Activated CD8-positive, alpha-beta memory T cell treated with anti-CD3 and anti-CD28 coated beads for 1 hour (primary cell): ENCODE data around the gene KNOP1.

ENCODE experiments used
- DNase-seq, 2 donors: peaks; one replicate each; pipeline ENCODE4 v3.0.0-alpha.2; 2020; ENCODE audit warnings: low read depth in 1 of 2; ENCODE audit errors: extremely low read depth in 1 of 2

Gene KNOP1

GRCh38 chr16:19708296-19709205 is 9.5 kb downstream of the KNOP1 start:
- no peak for DNase-seq

DNA sequence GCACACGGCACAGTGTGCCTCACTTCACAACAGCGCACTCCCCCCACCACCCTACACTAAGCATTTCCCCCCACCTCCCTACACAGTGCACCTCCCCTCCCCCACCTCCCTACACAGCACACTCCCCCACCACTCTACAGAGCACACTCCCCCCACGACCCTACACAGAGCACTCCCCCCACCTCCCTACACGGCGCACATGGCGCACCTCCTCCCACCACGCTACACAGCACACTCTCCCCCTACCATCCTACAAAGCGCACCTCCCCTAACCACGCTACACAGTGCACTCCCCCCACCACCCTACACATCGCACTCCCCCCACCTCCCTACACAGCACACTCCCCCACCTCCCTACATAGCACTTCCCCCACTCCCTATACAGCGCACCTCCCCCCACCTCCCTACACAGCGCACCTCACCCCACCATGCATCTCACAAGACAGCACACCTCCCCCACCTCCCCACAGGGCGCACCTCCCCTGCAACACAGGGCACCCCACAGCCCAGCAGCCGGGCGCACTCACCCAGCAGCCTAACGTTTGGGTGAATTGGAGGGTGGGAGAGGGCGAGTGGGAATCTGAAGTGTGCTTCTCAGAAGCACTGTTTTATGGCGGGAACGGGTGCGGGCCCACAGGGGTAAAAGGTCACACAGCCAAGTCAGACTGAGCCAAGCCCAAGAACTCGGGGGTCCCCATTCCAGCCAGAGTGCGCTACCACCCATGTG is 10.3 kb downstream of the KNOP1 start:
- DNase-seq = no peak

GRCh38 chr16:19706846-19707245 is 11.2 kb downstream of the KNOP1 start:
- DNase-seq = no peak

DNA sequence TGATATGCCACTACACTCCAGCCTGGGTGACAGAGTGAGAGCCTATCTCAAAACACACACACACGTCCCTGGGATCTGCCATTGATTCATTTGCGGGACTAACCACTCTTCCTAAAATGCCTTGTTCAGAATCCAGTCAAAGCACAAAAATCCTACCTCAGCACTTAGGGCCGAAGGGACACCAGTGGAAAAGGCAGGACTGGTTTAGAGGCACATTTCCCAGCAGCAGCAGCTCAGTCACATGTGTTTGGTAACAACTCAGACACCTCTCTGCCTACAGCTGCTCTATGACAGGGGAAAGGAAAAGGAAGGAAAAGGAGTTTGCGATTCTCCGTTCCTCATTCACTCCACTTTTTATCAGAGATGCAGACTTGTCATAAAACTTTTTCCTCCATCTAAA is 12.2 kb downstream of the KNOP1 start:
- DNase-seq = no peak

DNA sequence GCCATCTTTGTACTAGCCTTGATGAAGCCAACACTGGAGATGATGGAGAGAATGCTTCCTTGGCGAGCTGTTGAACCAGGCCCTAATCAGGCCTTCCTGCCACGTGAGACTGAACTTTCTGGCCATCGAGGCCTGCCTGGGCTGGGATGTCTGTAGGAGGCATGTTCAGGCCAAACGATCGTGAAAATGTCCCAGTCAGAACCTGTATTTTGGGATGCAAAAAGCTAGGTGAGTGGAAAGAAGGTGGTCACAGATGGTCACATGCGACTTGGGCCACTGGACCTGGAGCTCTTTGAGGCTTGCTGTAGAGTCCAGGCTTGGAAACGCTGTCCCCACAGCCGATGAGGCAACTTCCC is 12.9 kb downstream of the KNOP1 start:
- no peak for DNase-seq

DNA sequence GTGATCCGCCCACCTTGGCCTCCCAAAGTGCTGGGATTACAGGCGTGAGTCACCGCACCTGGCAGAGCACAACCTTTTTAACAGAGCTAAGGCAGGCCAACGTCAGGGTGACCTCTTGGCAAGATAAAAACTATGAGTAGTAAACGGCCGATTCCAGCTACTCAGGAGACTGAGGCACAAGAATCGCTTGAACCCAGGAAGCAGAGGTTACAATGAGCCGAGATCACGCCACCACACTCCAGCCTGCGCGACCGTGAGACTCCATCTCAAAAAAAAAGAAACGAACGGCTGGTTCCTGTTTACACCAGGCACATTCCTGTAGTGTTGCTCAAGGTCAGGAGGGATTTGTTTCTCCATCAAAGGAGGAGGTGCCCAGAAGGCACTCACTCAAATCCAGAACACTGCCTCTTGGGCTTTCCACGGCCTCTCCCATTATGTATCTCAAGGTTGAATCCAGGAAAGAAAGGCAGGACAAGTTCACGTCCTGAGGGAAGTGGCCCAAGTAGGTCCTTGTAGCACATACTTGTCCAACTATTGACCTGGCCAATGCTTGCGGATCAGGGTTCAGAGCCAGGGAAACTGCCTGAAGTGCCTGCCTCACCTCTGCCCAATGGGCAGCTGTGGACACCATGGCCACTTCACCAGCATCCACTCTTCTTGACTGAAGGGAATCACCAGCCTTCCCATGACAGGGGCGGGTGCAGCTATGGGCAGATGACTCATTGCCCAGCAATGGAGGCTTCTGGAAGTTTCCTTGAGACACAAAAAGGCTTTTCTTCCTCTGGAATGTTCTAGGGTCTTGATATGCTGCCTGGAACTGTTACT is 13.5 kb downstream of the KNOP1 start:
- DNase-seq = no peak

- no peak for DNase-seq
Observed at GRCh38 chr16:19703172-19703889, 14.7 kb downstream of the KNOP1 start.

- DNase-seq = no peak
Observed at GRCh38 chr16:19701091-19701490, 16.9 kb downstream of the KNOP1 start.

GRCh38 chr16:19700319-19700781 is 17.7 kb downstream of the KNOP1 start:
- no peak for DNase-seq

DNA sequence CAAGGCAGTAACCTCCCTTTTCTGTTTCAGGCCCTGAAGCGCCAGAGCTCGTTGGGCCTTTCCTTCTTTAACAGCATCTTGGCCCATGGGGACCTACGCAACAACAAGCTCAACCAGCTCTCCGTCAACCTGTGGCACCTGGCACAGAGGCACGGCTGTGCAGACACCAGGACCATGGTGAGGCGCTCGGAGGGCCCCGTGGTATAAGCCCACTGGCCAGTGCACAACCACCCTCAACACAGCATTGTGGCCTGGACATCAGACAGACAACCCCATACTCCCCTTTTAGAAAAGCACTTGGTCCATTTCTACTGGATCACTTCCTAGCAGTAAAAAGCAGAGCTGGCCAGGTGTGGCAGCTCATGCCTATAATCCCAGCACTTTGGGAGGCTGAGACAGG is 18.6 kb downstream of the KNOP1 start:
- no peak for DNase-seq

DNA sequence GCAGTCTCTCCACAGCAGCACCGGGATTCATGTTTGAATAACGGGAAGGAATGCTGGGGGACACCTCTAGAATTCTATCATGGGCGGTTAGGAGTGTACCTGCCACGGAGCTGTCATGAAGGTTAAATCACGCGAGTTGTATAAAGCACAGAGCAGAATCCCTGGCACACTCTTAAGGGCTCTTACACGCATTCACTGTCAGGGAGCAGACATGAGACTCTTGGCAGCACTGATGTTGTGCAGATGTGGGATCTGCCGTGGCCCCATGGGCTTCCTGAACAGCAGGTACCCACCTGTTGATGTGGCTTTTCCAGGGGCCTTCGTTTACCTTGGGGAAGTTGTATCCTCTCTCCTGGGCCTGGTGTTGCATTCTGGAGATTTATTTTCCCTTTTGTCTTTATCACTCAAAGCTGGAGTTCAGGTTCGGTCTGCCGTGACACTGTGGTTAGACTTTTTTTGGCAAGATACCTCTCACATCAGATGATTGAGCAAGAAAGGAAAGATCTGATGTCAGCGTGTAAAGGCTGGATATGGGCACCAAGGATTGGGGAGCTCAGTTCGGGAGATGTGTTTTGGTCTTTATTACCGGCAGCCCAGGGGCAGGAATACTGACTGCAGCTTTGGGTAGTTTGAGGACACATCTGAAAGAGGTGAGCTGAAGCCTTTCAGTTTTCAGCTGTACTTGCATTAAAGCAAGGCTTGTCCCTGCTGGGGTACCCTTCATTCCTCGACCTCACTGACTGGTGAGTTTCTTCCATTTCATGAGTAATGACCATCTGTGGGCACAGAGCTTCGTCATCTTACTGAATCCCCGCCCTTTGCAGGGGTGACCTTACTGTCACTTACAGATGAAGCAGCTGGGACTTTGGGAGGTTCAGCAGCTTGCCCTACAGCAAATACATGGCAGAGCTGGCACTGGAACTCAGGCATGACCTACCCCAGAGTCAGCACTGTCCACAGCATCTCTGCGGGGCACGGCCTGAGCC is 19.3 kb downstream of the KNOP1 start:
- no peak for DNase-seq

- DNase-seq = no peak
Observed at GRCh38 chr16:19697756-19698318, 20.2 kb downstream of the KNOP1 start.

DNA sequence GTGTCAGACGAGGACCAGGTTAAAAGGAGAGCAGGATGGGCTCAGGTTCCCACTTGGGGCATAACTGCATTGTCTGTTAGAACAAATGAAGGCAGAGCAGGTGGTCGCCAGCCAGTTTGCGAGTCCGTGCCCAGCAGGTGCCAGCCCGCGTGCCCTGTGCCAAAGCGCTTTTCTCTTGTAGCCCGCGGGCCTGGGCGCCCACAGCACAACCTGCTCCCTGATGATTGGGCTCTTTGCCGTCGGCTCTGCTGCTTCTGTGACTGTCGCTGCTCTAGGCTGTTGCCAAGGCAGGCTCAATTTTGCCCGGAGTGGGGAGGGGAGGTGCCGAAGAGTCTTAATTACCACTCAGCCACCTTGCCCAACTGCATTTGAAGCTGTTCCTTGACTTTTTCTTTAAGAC is 21.1 kb downstream of the KNOP1 start:
- no peak for DNase-seq

- DNase-seq = peak; percentile 9 to 11
Observed at GRCh38 chr16:19696328-19696727, 21.7 kb downstream of the KNOP1 start.

- DNase-seq = no peak
Observed at GRCh38 chr16:19694989-19695388, 23.0 kb downstream of the KNOP1 start.

DNA sequence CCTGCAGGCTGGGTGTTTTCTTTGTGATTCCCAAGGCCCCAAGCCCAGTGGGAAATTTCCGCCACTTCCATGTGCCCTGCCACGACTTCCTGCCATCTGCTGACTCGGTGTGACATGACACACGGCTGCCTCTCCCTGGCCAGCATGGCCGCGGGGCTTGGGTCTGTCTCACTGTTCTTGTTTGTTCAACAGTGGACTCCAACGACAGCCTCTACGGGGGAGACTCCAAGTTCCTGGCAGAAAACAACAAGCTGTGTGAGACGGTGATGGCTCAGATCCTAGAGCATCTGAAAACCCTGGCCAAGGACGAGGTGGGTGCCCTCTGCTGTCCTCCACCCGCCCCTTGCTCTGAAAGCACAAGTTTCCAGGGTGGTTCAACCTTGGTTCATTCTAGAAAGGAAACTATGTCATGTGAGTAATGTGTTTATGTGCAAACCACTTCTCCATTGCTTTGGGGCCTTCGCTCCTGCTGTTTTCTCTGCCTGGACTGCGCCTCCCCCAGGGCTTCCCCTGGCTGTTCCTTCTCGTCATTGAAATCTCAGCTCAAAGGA is 26.8 kb downstream of the KNOP1 start:
- no peak for DNase-seq

DNA sequence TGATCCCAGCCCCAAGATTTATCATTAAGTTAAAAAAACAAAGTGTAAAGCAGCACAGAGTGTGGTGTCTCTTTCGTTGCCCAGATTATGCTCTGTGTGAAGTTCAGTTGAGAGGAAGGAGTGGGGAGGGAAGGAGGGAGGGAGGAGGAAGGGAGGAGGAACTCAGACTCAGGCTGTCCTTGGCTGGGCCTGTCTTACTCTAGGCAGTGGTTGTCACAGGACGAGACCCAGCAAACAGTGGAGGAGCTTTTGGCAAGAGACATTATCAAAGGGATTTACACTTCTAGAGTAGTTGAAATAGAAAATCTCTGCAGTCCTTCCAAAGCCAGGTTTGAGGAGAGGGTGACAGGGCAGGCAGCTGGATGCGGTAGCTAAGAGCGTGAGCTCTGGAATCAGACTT is 27.8 kb downstream of the KNOP1 start:
- DNase-seq = no peak

DNA sequence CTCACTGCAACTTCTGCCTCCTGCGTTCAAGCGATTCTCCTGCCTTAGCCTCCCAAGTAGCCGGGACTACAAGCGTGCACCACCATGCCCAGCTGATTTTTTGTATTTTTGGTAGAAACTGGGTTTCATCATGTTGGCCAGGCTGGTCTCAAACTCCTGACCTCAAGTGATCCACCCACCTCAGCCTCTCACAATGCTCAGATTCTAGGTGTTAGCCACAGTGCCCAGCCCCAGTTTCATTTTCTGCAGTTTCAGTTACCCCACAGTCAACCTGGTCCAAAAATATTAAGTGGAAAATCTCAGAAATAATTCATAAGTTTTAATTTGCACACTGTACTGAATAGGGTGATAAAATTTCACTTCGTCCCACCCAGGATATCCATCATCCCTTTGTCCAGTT is 28.7 kb downstream of the KNOP1 start:
- no peak for DNase-seq
